Ovary (tissue), 9 donors: Measurements from ENCODE around the gene CDH22. TPM values are rescaled to one million over a fixed set of nuclear protein-coding genes. Genes with fewer than 3 reads are reported as not detected.

ENCODE experiments used
- DNase-seq, 5 donors: peaks; one replicate each; pipeline ENCODE4 v3.0.0-alpha.2; 2019 to 2020
- H3K27ac ChIP-seq, 2 donors: fragments of 200-600 bp; one replicate each; pipeline versions ENCODE4 v1.5.1 to v1.8.0; 2019 to 2022
- H3K27me3 ChIP-seq: fragments of 200-600 bp; one replicate; pipeline ENCODE4 v1.8.0; 2022
- H3K36me3 ChIP-seq: fragments of 200-600 bp; sonication (generic); one replicate; pipeline ENCODE4 v1.5.1; 2019
- H3K4me1 ChIP-seq: one replicate; pipeline ENCODE4 v1.8.1; 2013; ENCODE audit warnings: mild to moderate bottlenecking, moderate library complexity; ENCODE audit not compliant: insufficient read depth
- H3K4me3 ChIP-seq: fragments of 200-600 bp; sonication (generic); one replicate; pipeline ENCODE4 v1.5.1; 2017
- H3K9me3 ChIP-seq, 2 donors: fragments of 200-600 bp in 1 of 2; sonication (generic) in 1 of 2; one replicate each; pipeline versions ENCODE4 v1.5.1 to v1.8.1; 2013 to 2019; ENCODE audit warnings: mild to moderate bottlenecking in 1 of 2, moderate library complexity in 1 of 2
- EP300 ChIP-seq: sonication (generic); formaldehyde crosslinking; IDR thresholded peaks from one replicate; pipeline ENCODE4 v1.6.1; 2017; ENCODE audit warnings: antibody characterized with exemption
- POLR2A ChIP-seq: fragments of 450-650 bp; IDR thresholded peaks from one replicate; pipeline ENCODE4 v1.6.1; 2017; ENCODE audit warnings: antibody characterized with exemption, mild to moderate bottlenecking, moderate library complexity
- WGBS, 3 donors: extraction: QIAGEN DNeasy Blood & Tissue Kit in 1 of 3; methylation state at CpG; one replicate each; pipeline versions ENCODE4 v1.1.5 to v1.1.7; 2013 to 2017; 5-methylcytosine and 5-hydroxymethylcytosine counted together
- intact Hi-C, 4 donors: fragments of 100-400 bp; cut with DNase I; formaldehyde crosslinking; loops; one replicate each; pipeline versions ENCODE4 v1.11.0 to v1.15.1; 2022 to 2023
- polyA plus RNA-seq, 2 donors: library from polyadenylated mRNA; stranded (reverse); fragments of 200-250 nt in 1 of 2; fragments of 350-450 nt in 1 of 2; fragmentation: Illumina TruSeq in 1 of 2; extraction: RNeasy Lipid Tissue Mini Kit (QIAGEN cat#74804) in 1 of 2; gene quantifications; one replicate each; pipeline ENCODE4 v1.2.3, GENCODE V29; 2013 to 2014
- total RNA-seq, 7 donors: library from RNA; depleted of rRNA in 2 of 7; stranded (reverse); fragments of >200 nt in 2 of 7; fragmentation: NEBNext Ultra II Directional in 3 of 7; extraction: Animal tissue kit (Norgen Biotek cat#: 25700) in 3 of 7; gene quantifications; one replicate each; pipeline versions ENCODE4 v1.1.0 to v1.2.4, GENCODE V29; 2016 to 2023
- TF ChIP-seq, protein P1 (sequence below), 3 donors: fragments of 450-650 bp in 2 of 3; fragments of 200-600 bp in 1 of 3; IDR thresholded peaks; one replicate each; pipeline versions ENCODE4 v1.5.1 to v1.8.0; 2016 to 2022; ENCODE audit warnings: antibody characterized with exemption in 3 of 3, mild to moderate bottlenecking in 1 of 3
- donor health status: DM: no; HTN: no; CAD: no; lungs with moderate emphysema.
- donor health status: DM: no; HTN: no; CAD: no.
- donor health status: Bipolar disorder and iron deficiency.
- donor health status: DM: yes; HTN: yes; CAD: no.
- donor health status: DM: no; HTN: no; CAD: no.
- donor health status: DM: yes; HTN: yes; CAD: no.

The CDH22 gene
- total and polyA plus RNA-seq, 9 donors = 0.10 to 1.5 (median 0.36) TPM

DNA sequence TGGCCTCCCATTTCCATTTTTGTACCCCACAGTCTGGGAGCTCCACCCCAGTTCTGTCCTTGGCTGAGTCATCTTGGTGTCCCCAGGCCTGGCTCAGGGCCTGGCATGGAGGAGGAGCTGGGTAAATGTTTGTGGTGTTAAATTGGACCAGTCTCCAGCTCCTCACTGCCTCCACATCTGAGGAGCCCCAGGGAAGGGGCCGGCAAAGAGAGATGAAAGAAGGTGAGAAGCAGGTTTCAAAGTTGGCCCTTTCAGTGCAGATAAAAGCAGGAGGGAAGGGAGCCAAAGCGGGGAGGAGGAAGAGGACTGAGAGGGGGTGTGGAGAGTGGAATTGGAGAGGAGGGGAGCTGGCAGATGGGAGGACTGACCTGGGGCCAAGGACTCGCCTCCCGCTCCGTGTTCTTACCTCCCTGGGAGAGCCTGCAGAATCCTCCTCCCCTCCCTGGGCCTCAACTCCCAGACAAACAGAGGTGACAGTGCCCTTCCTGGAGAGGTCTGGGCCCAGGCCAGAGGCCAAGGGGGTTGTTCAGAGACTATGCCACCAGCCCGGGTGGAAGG lies 101.2 kb downstream of the CDH22 start:
- DNase-seq = peak; percentile 29 to 72 (median 42)
- intact Hi-C loops = no loop called here

DNA sequence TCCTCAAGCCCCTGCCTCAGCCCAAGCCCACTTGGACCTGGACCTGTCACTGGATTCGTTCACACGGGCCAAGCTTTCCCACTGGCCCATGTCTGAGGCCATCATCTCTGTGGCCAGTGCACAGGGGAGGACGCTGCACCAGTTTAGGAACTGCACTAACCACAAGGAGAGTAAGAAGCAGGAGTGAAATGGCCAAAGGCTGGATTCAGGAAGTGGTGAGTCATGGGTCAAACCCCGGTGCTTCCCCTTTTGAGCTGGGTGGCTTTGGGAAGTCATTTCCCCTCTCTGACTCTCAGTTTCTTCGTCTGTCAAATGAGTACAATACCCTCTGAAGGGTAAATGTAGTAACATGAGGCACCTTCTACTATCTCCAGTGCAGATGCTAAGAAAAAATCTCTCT lies 102.3 kb downstream of the CDH22 start:
- intact Hi-C loops = no loop called here
- 36 to 43% (median 41%) methylated on average over 5 of the region's 5 CpGs for WGBS, 3 donors
- no peak for TF ChIP-seq POLR2A
- TF ChIP-seq, protein P1, sequence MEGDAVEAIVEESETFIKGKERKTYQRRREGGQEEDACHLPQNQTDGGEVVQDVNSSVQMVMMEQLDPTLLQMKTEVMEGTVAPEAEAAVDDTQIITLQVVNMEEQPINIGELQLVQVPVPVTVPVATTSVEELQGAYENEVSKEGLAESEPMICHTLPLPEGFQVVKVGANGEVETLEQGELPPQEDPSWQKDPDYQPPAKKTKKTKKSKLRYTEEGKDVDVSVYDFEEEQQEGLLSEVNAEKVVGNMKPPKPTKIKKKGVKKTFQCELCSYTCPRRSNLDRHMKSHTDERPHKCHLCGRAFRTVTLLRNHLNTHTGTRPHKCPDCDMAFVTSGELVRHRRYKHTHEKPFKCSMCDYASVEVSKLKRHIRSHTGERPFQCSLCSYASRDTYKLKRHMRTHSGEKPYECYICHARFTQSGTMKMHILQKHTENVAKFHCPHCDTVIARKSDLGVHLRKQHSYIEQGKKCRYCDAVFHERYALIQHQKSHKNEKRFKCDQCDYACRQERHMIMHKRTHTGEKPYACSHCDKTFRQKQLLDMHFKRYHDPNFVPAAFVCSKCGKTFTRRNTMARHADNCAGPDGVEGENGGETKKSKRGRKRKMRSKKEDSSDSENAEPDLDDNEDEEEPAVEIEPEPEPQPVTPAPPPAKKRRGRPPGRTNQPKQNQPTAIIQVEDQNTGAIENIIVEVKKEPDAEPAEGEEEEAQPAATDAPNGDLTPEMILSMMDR (IDR thresholded peaks at IDR 0.05) = no peak
- TF ChIP-seq EP300 = no peak
- peak in 1 of 5 donors; percentile 35 for DNase-seq
- no peak overlapping the region for H3K27ac ChIP-seq
- H3K27me3 ChIP-seq = no peaks in the 10 kb centered on the region
- no peaks in the 10 kb centered on the region for H3K9me3 ChIP-seq
- H3K4me1 ChIP-seq = peaks cover 5% of the 10 kb centered on the region
- no peaks in the 10 kb centered on the region for H3K36me3 ChIP-seq
- H3K4me3 ChIP-seq = no peak overlapping the region

More for the DNA sequence above, 101.2 kb downstream of the CDH22 start:
- Histone ChIP-seq H3K4me3 (no peak overlapping the region), H3K27me3 (no peaks in the 10 kb centered on the region), H3K27ac (peak overlapping the region in 1 of 2 donors; percentile 33), H3K36me3 (no peaks in the 10 kb centered on the region), H3K9me3 (no peaks in the 10 kb centered on the region), H3K4me1 (peaks cover 5% of the 10 kb centered on the region)
- WGBS, 3 donors = 7 to 31% (median 14%) methylated on average over 6 of the region's 6 CpGs
- TF ChIP-seq, protein P1 (IDR thresholded peaks at IDR 0.05) = no peak
- no peak for TF ChIP-seq POLR2A
- no peak for TF ChIP-seq EP300

DNA sequence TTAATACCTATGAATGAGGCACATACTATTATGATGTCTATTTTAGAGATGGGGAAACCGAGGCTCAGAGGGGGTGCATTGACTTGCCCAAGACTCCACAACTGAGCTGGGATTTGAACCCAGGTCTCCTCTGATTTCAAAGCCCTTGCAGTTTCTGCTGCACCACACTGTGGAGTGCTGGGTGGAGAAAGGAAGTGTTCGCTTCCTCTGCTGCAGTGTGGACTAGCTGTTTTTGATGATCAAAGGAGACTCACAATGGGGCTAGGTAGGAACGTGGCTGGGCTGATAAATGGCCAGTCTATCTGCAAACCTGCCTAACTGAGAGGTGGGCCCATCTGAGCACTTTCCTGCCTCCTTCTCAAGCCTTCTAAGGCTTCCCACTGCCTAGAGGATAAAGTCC lies 102.9 kb downstream of the CDH22 start:
- Histone ChIP-seq H3K4me3 (no peak overlapping the region), H3K36me3 (no peaks in the 10 kb centered on the region), H3K27ac (no peak overlapping the region), H3K9me3 (no peaks in the 10 kb centered on the region), H3K4me1 (peaks cover 5% of the 10 kb centered on the region), H3K27me3 (no peaks in the 10 kb centered on the region)
- TF ChIP-seq, protein P1 (IDR thresholded peaks at IDR 0.05) = no peak
- TF ChIP-seq POLR2A = no peak
- no peak for TF ChIP-seq EP300
- 62 to 71% (median 66%) methylated on average over 3 of the region's 3 CpGs for WGBS, 3 donors
- intact Hi-C loops = no loop called here
- DNase-seq = no peak

DNA sequence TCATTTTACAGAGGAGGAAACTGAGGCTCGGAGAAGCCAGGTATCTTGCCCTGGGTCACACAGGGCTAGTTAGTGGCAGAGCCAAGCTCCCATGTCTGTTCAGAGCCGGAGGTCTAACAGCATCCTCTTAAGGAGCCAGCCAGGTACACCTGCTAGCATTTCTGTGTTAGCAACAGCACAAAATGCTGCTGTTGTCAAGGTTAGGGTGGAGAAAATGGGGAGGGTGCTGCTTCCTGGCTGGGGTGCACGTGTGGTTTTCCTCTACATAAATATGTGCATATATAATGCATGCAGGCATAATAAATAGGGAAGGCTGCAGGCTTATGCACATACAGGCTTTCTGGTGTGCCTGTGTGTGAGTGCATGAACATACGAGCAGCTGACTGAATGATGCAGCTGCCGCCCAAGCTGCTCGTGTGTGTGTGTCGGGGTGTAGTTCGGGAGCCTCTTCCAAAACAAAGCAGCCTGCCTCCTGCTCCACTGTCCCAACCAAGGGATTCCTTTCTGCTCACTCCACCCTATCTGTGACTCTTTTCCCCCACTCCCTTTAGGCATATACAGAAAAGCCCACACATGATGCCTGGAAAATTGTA lies 103.6 kb downstream of the CDH22 start:
- TF ChIP-seq POLR2A (no peak), EP300 (no peak)
- TF ChIP-seq, protein P1 (IDR thresholded peaks at IDR 0.05) = no peak
- 18 to 21% (median 20%) methylated on average over 8 of the region's 8 CpGs for WGBS, 3 donors
- peak overlapping the region in 1 of 2 donors; percentile 35 for H3K27ac ChIP-seq
- H3K9me3 ChIP-seq = no peaks in the 10 kb centered on the region
- no peak for DNase-seq
- no peak overlapping the region for H3K4me3 ChIP-seq
- H3K4me1 ChIP-seq = peaks cover 5% of the 10 kb centered on the region
- H3K36me3 ChIP-seq = no peaks in the 10 kb centered on the region
- intact Hi-C loops = no loop called here
- no peaks in the 10 kb centered on the region for H3K27me3 ChIP-seq
